PC-9 (cell line): ENCODE data around the gene WDR5. TPM values are rescaled to one million over a fixed set of nuclear protein-coding genes. Genes with fewer than 3 reads are reported as not detected.

Experiments
- BruUV-seq: library from RNA; stranded (reverse); fragments of 400-500 nt; replicated peaks from 2 replicates; lab custom pipeline; 2021; lab: Mats Ljungman, UMichigan
- CTCF ChIA-PET: fragments of 300-600 bp; sonication (Branson Sonifier 250); formaldehyde crosslinking; loops from one replicate; lab custom pipeline; 2022; ENCODE audit warnings: antibody characterized with exemption; lab: Charles Lee
- POLR2A ChIA-PET: fragments of 300-600 bp; sonication (Branson Sonifier 250); formaldehyde crosslinking; loops from one replicate; lab custom pipeline; 2022; ENCODE audit warnings: antibody characterized with exemption; ENCODE audit not compliant: unreplicated experiment; lab: Charles Lee
- DNase-seq, 2 experiments: peaks; one replicate each; pipeline versions ENCODE4 v3.0.0 to v3.0.0-alpha.2; 2015 to 2022; ENCODE audit warnings: mixed read lengths in 1 of 2
- H2AFZ ChIP-seq: fragments of 200-600 bp; sonication (generic); 2 replicates; pipeline ENCODE4 v1.8.1; 2017; ENCODE audit warnings: antibody characterized with exemption
- H3F3A ChIP-seq: fragments of 200-600 bp; sonication (generic); 2 replicates; pipeline ENCODE4 v1.8.1; 2017; ENCODE audit warnings: antibody characterized with exemption, mild to moderate bottlenecking, low read depth; ENCODE audit not compliant: insufficient read depth
- H3K27ac ChIP-seq: fragments of 200-600 bp; sonication (generic); 2 replicates; pipeline ENCODE4 v1.6.1; 2016; ENCODE audit warnings: mixed run types
- H3K27me3 ChIP-seq: fragments of 200-600 bp; sonication (generic); 2 replicates; pipeline ENCODE4 v1.6.1; 2016; ENCODE audit warnings: low read depth, mixed run types; ENCODE audit not compliant: insufficient read depth
- H3K36me3 ChIP-seq: fragments of 200-600 bp; sonication (generic); 2 replicates; pipeline ENCODE4 v1.6.1; 2016; ENCODE audit warnings: low read depth, mixed run types
- H3K4me1 ChIP-seq: fragments of 200-600 bp; sonication (generic); replicated peaks from 2 replicates; pipeline ENCODE4 v1.6.1; 2016; ENCODE audit warnings: mixed run types; ENCODE audit not compliant: insufficient read depth
- H3K4me2 ChIP-seq: fragments of 200-600 bp; sonication (generic); 2 replicates; pipeline ENCODE4 v1.6.1; 2017; ENCODE audit warnings: mixed run types
- H3K4me3 ChIP-seq: fragments of 200-600 bp; sonication (generic); 2 replicates; pipeline ENCODE4 v1.6.1; 2016; ENCODE audit warnings: mixed run types
- H3K79me2 ChIP-seq: fragments of 200-600 bp; sonication (generic); 2 replicates; pipeline ENCODE4 v1.6.1; 2017; ENCODE audit warnings: low read depth, mixed run types
- H3K9me2 ChIP-seq: fragments of 200-600 bp; sonication (generic); 2 replicates; pipeline ENCODE4 v1.8.1; 2017; ENCODE audit warnings: mild to moderate bottlenecking; ENCODE audit not compliant: insufficient read depth
- H3K9me3 ChIP-seq: fragments of 200-600 bp; sonication (generic); 2 replicates; pipeline ENCODE4 v1.8.1; 2016; ENCODE audit warnings: low read depth; ENCODE audit not compliant: insufficient read depth
- H4K20me1 ChIP-seq: fragments of 200-600 bp; sonication (generic); 2 replicates; pipeline ENCODE4 v1.8.1; 2017; ENCODE audit not compliant: insufficient read depth
- EZH2 ChIP-seq: fragments of 200-600 bp; sonication (generic); IDR thresholded peaks from 2 replicates; pipeline ENCODE4 v1.8.0; 2017; ENCODE audit warnings: antibody characterized with exemption, low read depth
- intact Hi-C: fragments of 100-400 bp; cut with micrococcal nuclease; formaldehyde crosslinking; loops from one replicate; pipeline ENCODE4 v1.10.0; 2022; ENCODE audit not compliant: unreplicated experiment
- total RNA-seq: library from RNA; stranded (reverse); gene quantifications from 2 replicates; pipeline ENCODE4 v1.2.3, GENCODE V29; 2021
- TF ChIP-seq, protein P1 (sequence below): fragments of 200-600 bp; sonication (generic); conservative IDR thresholded peaks from 2 replicates; pipeline ENCODE4 v1.6.1; 2017; ENCODE audit warnings: mixed run types, antibody characterized with exemption, mild to moderate bottlenecking, moderate library complexity

WDR5 gene
- total RNA-seq, 1 experiment from 2014 or later, result 53.4 TPM

DNA sequence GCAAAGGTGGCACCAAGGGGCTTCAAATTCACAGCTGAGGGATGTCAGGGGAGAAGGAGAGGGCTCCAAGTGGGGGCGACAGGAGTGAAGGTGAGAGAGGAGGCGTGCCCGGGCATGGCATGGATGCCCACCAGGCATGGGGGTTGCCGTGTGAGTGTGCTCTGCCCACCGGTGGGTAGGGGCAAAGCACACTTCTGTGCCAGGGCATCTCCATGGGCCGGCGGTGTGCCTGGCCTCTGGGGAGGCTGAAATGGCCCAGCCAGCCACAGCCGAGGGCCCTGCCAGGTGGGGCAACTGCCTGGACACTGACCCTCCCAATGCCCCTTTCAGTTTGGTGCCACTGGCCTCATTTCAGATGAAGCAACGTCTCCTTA is 42.5 kb downstream of the WDR5 start:
- TF ChIP-seq, protein P1, sequence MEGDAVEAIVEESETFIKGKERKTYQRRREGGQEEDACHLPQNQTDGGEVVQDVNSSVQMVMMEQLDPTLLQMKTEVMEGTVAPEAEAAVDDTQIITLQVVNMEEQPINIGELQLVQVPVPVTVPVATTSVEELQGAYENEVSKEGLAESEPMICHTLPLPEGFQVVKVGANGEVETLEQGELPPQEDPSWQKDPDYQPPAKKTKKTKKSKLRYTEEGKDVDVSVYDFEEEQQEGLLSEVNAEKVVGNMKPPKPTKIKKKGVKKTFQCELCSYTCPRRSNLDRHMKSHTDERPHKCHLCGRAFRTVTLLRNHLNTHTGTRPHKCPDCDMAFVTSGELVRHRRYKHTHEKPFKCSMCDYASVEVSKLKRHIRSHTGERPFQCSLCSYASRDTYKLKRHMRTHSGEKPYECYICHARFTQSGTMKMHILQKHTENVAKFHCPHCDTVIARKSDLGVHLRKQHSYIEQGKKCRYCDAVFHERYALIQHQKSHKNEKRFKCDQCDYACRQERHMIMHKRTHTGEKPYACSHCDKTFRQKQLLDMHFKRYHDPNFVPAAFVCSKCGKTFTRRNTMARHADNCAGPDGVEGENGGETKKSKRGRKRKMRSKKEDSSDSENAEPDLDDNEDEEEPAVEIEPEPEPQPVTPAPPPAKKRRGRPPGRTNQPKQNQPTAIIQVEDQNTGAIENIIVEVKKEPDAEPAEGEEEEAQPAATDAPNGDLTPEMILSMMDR, result no peak
- TF ChIP-seq EZH2, result no peak
- no peak overlapping the region for H3K4me2 ChIP-seq
- no peaks in the 10 kb centered on the region for H3K36me3 ChIP-seq
- H3F3A ChIP-seq, result no peaks in the 10 kb centered on the region
- H4K20me1 ChIP-seq, result no peaks in the 10 kb centered on the region
- CTCF ChIA-PET, result no interaction called here
- H3K79me2 ChIP-seq, result no peaks in the 10 kb centered on the region
- no peak overlapping the region for H3K4me3 ChIP-seq
- intact Hi-C loops, result no loop called here
- H3K9me3 ChIP-seq, result no peaks in the 10 kb centered on the region
- H2AFZ ChIP-seq, result no peak overlapping the region
- H3K27ac ChIP-seq, result no peak overlapping the region
- peaks cover 43% of the 10 kb centered on the region for H3K27me3 ChIP-seq
- no peak for DNase-seq
- H3K4me1 ChIP-seq, result no peaks in the 10 kb centered on the region
- no TSS peak for BruUV-seq
- POLR2A ChIA-PET, result no interaction called here
- H3K9me2 ChIP-seq, result no peaks in the 10 kb centered on the region

DNA sequence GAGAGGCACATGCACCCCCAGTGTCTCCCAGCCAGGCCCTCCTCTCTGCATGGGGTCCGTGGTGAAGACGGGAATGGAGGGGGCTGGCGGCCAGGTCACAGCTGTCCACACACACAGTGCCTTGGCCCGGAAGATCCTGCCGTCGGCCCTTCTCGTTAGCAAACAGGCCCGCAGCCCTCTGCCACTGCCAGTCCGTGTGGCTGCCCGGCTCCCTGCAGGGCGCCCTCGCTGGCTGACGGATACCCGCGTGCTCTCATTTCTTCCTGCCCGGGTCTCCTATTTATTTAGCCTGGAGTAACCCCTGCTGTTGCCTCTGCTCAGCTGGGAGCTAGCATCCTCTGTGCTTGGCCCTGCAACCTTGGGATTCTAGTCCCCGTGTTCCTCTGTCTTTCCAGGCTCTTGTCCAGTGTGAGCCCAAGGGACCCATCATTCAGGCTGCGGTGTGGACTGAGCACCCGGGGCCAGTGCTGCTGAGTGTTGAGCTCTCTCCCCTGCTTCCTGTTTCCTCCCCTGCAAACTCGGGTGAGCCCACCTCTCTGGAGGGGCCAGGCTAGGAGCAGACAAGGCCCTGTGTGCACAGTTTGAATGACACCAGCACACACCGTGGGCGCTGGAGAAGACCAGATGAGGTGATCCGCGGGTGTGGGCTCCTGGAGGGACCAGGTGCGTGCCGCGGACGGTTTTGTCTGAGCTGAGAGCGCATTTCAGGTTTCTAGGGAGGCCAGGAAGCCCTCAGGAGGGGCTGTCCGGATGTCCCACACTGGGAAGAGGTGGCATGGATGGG is 43.1 kb downstream of the WDR5 start:
- DNase-seq, result peak in 1 of 2 experiments; percentile 24
- ChIA-PET CTCF (no interaction called here), POLR2A (no interaction called here)
- Histone ChIP-seq H3K27ac (no peak overlapping the region), H3K79me2 (no peaks in the 10 kb centered on the region), H3K4me2 (no peak overlapping the region), H3F3A (no peaks in the 10 kb centered on the region), H4K20me1 (no peaks in the 10 kb centered on the region), H3K9me2 (no peaks in the 10 kb centered on the region), H3K9me3 (no peaks in the 10 kb centered on the region), H3K36me3 (no peaks in the 10 kb centered on the region), H3K27me3 (peaks cover 43% of the 10 kb centered on the region), H3K4me3 (no peak overlapping the region), H2AFZ (no peak overlapping the region), H3K4me1 (no peaks in the 10 kb centered on the region)
- TF ChIP-seq, protein P1, result no peak
- TF ChIP-seq EZH2, result no peak
- intact Hi-C loops, result no loop called here
- BruUV-seq, result no TSS peak

DNA sequence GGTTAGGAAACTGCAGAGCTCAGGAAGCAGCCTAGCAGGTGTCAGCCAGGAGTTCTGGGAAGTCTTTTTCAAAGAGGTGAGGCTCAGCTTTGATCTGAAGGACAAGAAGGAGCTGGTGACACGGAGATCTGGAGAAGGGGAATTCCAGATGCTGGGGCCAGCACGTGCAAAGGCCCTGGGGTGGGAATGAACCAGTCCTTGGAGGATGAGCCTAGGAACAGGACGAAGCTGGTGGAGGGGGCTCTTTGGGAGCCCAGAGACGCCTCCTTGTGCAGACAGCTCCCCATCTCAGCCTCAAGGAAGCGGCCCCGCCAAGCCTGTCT is 43.7 kb downstream of the WDR5 start:
- TF ChIP-seq, protein P1, result no peak
- TF ChIP-seq EZH2, result no peak
- intact Hi-C loops, result no loop called here
- DNase-seq, result no peak
- Histone ChIP-seq H2AFZ (no peak overlapping the region), H3K9me3 (no peaks in the 10 kb centered on the region), H3K4me1 (no peaks in the 10 kb centered on the region), H3F3A (no peaks in the 10 kb centered on the region), H3K4me2 (no peak overlapping the region), H3K27me3 (peaks cover 43% of the 10 kb centered on the region), H3K9me2 (no peaks in the 10 kb centered on the region), H3K27ac (no peak overlapping the region), H4K20me1 (no peaks in the 10 kb centered on the region), H3K4me3 (no peak overlapping the region), H3K79me2 (no peaks in the 10 kb centered on the region), H3K36me3 (no peaks in the 10 kb centered on the region)
- CTCF ChIA-PET, result no interaction called here
- BruUV-seq, result no TSS peak
- POLR2A ChIA-PET, result no interaction called here
